ENCODE results near the gene PSMD4.

PSMD4 gene

DNA sequence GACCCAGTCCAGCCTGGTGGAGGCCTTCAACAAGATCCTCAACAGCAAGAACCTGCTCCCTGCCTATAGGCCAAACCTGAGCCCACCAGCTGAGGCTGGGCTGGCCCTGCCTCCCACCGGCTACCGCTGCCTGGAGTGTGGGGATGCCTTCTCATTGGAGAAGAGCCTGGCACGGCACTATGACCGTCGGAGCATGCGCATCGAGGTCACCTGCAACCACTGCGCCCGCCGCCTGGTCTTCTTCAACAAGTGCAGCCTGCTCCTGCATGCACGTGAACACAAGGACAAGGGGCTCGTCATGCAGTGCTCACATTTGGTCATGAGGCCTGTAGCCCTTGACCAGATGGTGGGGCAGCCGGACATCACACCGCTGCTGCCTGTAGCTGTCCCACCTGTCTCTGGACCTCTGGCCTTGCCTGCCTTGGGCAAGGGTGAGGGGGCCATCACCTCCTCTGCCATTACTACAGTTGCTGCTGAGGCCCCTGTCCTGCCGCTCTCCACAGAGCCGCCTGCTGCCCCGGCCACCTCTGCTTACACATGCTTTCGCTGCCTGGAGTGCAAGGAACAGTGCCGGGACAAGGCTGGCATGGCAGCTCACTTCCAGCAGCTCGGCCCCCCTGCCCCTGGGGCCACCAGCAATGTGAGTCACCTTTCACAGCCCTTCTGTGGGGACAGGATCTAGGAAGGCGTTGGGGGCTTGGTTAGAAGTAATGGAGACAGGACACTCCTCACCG, 33.4 kb downstream of the PSMD4 start:
- TF ChIP-seq EGR1 (IDR thresholded peaks at IDR 0.05) (no peak), YY1 (IDR thresholded peaks at IDR 0.05; ENCODE audit: low read depth) (no peak), FOXM1 (IDR thresholded peaks at IDR 0.05; ENCODE audit: borderline replicate concordance, low read depth) (no peak), MAX (IDR thresholded peaks at IDR 0.05) (no peak), CEBPB (IDR thresholded peaks at IDR 0.05) (no peak), ZBTB7A (IDR thresholded peaks at IDR 0.05; ENCODE audit: low read depth) (no peak), TCF12 (IDR thresholded peaks at IDR 0.05; ENCODE audit: low read depth) (no peak), TAF1 (IDR thresholded peaks at IDR 0.05; ENCODE audit: low read depth) (no peak), NFIC (IDR thresholded peaks at IDR 0.05) (no peak), RAD21 (IDR thresholded peaks at IDR 0.05; ENCODE audit: low read depth) (no peak), EP300 (IDR thresholded peaks at IDR 0.05; ENCODE audit: borderline replicate concordance) (no peak), CREB1 (IDR thresholded peaks at IDR 0.05; ENCODE audit: low read depth) (no peak), TEAD4 (IDR thresholded peaks at IDR 0.05) (no peak)
- TF ChIP-seq, protein P1, sequence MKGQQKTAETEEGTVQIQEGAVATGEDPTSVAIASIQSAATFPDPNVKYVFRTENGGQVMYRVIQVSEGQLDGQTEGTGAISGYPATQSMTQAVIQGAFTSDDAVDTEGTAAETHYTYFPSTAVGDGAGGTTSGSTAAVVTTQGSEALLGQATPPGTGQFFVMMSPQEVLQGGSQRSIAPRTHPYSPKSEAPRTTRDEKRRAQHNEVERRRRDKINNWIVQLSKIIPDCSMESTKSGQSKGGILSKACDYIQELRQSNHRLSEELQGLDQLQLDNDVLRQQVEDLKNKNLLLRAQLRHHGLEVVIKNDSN (IDR thresholded peaks at IDR 0.05) = no peak
- TF ChIP-seq, protein P2, sequence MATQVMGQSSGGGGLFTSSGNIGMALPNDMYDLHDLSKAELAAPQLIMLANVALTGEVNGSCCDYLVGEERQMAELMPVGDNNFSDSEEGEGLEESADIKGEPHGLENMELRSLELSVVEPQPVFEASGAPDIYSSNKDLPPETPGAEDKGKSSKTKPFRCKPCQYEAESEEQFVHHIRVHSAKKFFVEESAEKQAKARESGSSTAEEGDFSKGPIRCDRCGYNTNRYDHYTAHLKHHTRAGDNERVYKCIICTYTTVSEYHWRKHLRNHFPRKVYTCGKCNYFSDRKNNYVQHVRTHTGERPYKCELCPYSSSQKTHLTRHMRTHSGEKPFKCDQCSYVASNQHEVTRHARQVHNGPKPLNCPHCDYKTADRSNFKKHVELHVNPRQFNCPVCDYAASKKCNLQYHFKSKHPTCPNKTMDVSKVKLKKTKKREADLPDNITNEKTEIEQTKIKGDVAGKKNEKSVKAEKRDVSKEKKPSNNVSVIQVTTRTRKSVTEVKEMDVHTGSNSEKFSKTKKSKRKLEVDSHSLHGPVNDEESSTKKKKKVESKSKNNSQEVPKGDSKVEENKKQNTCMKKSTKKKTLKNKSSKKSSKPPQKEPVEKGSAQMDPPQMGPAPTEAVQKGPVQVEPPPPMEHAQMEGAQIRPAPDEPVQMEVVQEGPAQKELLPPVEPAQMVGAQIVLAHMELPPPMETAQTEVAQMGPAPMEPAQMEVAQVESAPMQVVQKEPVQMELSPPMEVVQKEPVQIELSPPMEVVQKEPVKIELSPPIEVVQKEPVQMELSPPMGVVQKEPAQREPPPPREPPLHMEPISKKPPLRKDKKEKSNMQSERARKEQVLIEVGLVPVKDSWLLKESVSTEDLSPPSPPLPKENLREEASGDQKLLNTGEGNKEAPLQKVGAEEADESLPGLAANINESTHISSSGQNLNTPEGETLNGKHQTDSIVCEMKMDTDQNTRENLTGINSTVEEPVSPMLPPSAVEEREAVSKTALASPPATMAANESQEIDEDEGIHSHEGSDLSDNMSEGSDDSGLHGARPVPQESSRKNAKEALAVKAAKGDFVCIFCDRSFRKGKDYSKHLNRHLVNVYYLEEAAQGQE (IDR thresholded peaks at IDR 0.05; ENCODE audit: low read depth) = no peak

DNA sequence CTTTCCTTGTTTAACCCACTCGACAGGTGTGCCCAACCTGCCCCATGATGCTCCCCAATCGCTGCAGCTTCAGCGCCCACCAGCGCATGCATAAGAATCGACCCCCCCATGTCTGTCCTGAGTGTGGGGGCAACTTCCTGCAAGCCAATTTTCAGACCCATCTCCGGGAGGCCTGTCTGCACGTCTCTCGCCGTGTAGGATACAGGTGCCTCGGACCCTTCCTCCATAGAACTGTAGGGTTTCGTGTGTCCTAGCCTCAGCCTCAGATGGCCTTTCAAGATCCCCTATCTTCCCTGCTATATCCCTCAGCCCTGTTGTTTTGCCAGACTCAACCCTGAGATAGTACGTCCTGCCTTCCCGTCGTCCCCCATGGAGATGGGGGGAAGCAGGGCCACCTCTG, 34.0 kb downstream of the PSMD4 start:
- TF ChIP-seq EP300 (IDR thresholded peaks at IDR 0.05; ENCODE audit: borderline replicate concordance) = no peak

GRCh38 chr1:151289080-151289935, 34.8 kb downstream of the PSMD4 start:
- no peak for TF ChIP-seq ZBTB7A (IDR thresholded peaks at IDR 0.05; ENCODE audit: low read depth)
- no peak for TF ChIP-seq MAX (IDR thresholded peaks at IDR 0.05)

DNA sequence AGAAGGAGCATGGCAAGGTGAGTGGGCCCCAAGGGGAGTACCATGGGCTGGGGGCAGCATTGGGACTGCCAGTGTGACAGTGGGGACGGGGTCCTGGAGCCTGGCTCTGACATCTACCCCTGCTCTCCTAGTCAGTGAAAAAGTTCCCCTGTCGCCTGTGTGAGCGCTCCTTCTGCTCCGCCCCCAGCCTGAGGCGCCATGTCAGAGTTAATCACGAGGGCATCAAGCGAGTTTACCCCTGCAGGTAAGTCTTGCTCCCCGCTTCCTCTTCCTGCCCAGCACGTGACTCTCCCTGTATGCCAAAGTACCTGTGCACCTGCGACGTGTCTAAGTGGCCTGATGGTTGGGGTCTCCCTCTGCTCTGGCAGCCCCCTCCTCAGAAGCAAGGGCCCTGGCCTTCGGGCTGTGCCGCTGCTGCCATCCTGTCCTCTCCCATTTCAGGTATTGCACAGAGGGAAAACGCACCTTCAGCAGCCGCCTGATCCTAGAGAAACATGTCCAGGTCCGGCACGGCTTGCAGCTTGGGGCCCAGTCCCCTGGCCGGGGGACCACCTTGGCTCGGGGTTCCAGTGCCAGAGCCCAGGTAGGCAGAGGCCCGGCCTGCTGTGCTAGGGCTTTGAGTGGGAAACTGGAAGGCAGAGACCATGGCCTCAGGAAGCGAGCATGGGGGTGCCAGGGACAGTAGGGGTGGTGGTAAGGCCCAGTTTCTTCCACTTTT, 35.6 kb downstream of the PSMD4 start:
- no peak for TF ChIP-seq FOXM1 (IDR thresholded peaks at IDR 0.05; ENCODE audit: borderline replicate concordance, low read depth)
- TF ChIP-seq EGR1 (IDR thresholded peaks at IDR 0.05) = no peak
- TF ChIP-seq TEAD4 (IDR thresholded peaks at IDR 0.05) = no peak
- no peak for TF ChIP-seq CEBPB (IDR thresholded peaks at IDR 0.05)
- no peak for TF ChIP-seq TAF1 (IDR thresholded peaks at IDR 0.05; ENCODE audit: low read depth)
- TF ChIP-seq TCF12 (IDR thresholded peaks at IDR 0.05; ENCODE audit: low read depth) = no peak
- TF ChIP-seq, protein P2 (IDR thresholded peaks at IDR 0.05; ENCODE audit: low read depth) = no peak
- no peak for TF ChIP-seq EP300 (IDR thresholded peaks at IDR 0.05; ENCODE audit: borderline replicate concordance)
- TF ChIP-seq CREB1 (IDR thresholded peaks at IDR 0.05; ENCODE audit: low read depth) = no peak
- TF ChIP-seq ZBTB7A (IDR thresholded peaks at IDR 0.05; ENCODE audit: low read depth) = no peak

DNA sequence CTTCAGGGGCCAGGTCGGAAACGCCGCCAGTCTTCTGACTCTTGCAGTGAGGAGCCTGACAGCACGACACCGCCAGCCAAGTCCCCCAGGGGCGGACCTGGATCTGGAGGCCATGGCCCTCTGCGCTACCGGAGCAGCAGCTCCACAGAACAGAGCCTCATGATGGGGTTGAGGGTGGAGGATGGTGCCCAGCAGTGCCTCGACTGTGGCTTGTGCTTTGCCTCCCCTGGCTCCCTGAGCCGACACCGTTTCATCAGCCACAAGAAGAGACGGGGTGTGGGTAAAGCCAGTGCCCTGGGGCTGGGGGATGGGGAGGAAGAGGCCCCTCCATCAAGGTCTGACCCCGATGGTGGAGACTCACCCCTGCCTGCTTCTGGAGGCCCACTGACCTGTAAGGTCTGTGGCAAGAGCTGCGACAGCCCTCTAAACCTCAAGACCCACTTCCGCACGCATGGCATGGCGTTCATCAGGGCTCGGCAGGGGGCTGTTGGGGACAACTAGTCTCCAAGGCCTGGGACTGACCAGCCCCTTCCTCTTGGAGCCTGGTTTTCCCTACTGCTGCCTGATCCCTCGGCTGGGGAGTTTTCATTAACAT, 36.3 kb downstream of the PSMD4 start:
- TF ChIP-seq RAD21 (IDR thresholded peaks at IDR 0.05; ENCODE audit: low read depth) (no peak), NFIC (IDR thresholded peaks at IDR 0.05) (no peak)

Measured in Ishikawa (cell line).